ENCODE measurements around the gene CAMTA2.

- no peak for TF ChIP-seq CTCF (conservative IDR thresholded peaks at IDR 0.05; ENCODE audit: low read length)
- no peak for TF ChIP-seq EZH2phosphoT487 (IDR thresholded peaks at IDR 0.05; ENCODE audit: borderline replicate concordance, low read depth, low read length)
Measured at GRCh38 chr17:4941319-4941610, 46.2 kb downstream of the CAMTA2 start.
